Measurements from ENCODE around the gene PARVA. TPM values are rescaled to one million over a fixed set of nuclear protein-coding genes. Genes with fewer than 3 reads are reported as not detected.
"Not testable (repeated sequence)": the region's sequence is repeated elsewhere in the genome, so short reads cannot be mapped to it uniquely, and the experiment has no call there.

PARVA gene
- total RNA-seq, 4 donors from 2014 or later = 52.9 to 188 (median 66.5) TPM

DNA sequence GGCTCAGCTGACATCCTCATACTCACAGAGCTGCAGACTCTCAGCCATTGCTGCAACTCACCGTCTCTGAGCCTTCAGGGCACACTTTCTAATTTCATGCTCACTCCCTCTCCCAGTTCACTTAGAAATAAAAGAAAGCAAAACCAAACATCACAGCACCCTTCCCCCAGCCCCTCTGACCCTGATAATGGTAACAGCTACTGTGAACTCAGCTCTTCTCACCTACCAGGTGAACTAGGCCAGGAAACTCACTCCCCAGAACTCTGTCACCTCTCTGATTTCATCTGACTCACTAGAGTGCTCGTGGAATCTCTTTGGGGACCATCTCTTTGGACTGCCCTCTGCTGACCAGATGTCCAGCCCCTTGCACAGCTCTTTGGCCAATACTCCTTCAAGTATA lies 14.5 kb upstream of the PARVA start:
- intact Hi-C loops (cut with DNase I; ENCODE audit: low total_unique reads) = no loop called here
- H3K27me3 ChIP-seq = no peaks in the 10 kb centered on the region
- no peaks in the 10 kb centered on the region for H3K9me3 ChIP-seq
- DNase-seq = no peak
- H3K27ac ChIP-seq = no peak overlapping the region
- no peaks in the 10 kb centered on the region for H3K36me3 ChIP-seq
- TF ChIP-seq POLR2A (IDR thresholded peaks at IDR 0.05) = no peak
- TF ChIP-seq, protein P1, sequence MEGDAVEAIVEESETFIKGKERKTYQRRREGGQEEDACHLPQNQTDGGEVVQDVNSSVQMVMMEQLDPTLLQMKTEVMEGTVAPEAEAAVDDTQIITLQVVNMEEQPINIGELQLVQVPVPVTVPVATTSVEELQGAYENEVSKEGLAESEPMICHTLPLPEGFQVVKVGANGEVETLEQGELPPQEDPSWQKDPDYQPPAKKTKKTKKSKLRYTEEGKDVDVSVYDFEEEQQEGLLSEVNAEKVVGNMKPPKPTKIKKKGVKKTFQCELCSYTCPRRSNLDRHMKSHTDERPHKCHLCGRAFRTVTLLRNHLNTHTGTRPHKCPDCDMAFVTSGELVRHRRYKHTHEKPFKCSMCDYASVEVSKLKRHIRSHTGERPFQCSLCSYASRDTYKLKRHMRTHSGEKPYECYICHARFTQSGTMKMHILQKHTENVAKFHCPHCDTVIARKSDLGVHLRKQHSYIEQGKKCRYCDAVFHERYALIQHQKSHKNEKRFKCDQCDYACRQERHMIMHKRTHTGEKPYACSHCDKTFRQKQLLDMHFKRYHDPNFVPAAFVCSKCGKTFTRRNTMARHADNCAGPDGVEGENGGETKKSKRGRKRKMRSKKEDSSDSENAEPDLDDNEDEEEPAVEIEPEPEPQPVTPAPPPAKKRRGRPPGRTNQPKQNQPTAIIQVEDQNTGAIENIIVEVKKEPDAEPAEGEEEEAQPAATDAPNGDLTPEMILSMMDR (IDR thresholded peaks at IDR 0.05) = no peak
- no peak overlapping the region for H3K4me3 ChIP-seq
- H3K4me1 ChIP-seq = no peaks in the 10 kb centered on the region

DNA sequence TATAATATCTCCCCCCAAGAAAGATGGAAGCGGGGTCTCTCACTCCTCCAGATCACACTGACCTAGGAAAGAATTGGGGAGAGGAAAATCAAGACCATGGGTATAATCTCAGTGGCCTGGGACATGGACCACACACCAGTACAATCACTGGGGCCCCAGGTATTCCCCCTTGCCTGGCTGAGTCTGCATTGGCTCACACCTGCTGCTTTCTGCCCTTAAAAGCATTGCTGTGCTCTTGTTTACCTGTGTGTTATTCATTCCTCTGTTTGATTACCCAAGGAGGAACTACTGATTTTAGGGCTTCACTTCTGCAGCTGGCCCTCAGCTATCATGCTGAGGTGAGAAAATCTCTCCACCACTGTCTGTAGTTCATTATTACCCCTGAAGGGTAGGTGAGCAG lies 14.0 kb upstream of the PARVA start:
- DNase-seq = no peak
- no peaks in the 10 kb centered on the region for H3K4me1 ChIP-seq
- intact Hi-C loops (cut with DNase I; ENCODE audit: low total_unique reads) = no loop called here
- H3K27ac ChIP-seq = no peak overlapping the region
- H3K27me3 ChIP-seq = no peaks in the 10 kb centered on the region
- H3K4me3 ChIP-seq = no peak overlapping the region
- H3K9me3 ChIP-seq = no peaks in the 10 kb centered on the region
- TF ChIP-seq POLR2A (IDR thresholded peaks at IDR 0.05) = no peak
- TF ChIP-seq, protein P1 (IDR thresholded peaks at IDR 0.05) = no peak
- H3K36me3 ChIP-seq = no peaks in the 10 kb centered on the region

DNA sequence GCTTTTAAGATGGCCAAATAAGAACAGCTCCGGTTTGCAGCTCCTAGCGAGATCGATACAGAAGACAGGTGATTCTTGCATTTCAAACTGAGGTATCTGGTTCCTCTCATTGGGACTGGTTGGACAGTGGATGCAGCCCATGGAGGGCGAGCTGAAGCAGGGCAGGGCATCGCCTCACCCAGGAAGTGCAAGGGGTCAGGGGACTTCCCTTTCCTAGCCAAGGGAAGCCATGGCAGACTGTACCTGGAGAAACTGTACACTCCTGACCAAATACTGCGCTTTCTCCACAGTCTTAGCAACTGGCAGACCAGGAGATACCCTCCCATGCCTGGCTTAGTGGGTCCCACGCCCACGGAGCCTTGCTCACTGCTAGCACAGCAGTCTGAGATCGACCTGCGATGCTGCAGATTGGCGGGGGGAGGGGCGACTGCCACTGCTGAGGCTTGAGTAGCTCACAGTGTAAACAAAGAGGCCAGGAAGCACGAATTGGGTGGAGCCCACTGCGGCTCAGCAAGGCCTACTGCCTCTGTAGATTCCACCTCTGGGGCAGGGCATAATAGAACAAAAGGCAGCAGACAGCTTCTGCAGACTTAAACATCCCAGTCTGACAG lies 11.3 kb upstream of the PARVA start:
- intact Hi-C loops (cut with DNase I; ENCODE audit: low total_unique reads); H3K4me1 ChIP-seq: not testable (repeated sequence)

DNA sequence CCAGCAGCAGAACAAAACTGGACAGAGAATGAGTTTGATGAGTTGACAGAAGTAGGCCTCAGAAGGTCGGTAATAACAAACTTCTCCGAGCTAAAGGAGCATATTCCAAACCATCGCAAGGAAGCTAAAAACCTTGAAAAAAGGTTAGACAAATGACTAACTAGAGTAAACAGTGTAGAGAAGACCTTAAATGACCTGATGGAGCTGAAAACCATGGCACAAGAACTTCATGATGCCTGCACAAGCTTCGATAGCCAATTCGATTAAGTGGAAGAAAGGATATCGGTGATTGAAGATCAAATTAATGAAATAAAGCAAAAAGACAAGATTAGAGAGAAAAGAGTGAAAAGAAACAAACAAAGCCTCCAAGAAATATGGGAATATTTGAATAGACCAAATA lies 10.3 kb upstream of the PARVA start:
- H3K27ac ChIP-seq; H3K9me3 ChIP-seq; H3K4me1 ChIP-seq; intact Hi-C loops (cut with DNase I; ENCODE audit: low total_unique reads); DNase-seq; H3K27me3 ChIP-seq; H3K36me3 ChIP-seq; H3K4me3 ChIP-seq: not testable (repeated sequence)

More for the DNA sequence above, 11.3 kb upstream of the PARVA start:
- not testable (repeated sequence) for H3K27ac ChIP-seq, H3K36me3 ChIP-seq, H3K27me3 ChIP-seq, H3K9me3 ChIP-seq, H3K4me3 ChIP-seq, DNase-seq

DNA sequence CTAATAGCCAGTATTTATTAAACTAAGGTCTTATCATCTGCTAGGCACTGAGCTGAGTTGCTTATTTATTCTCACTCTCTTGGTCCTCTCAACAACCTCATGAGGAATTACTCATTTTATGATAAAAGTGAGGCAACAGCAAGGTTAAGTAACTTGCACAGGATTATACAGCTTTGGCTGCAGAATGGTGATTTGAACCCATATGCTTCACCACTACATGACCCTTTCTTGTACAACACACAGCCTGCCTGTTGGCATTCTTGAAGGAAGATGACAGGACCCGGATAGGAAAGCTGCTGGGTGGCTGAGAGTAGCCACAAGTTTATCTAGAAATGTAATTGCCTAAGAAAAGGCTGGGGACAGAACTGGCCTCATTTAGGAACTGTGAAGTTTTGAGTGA lies 5.3 kb upstream of the PARVA start:
- Histone ChIP-seq H3K27me3 (no peaks in the 10 kb centered on the region), H3K4me3 (no peak overlapping the region), H3K9me3 (no peaks in the 10 kb centered on the region), H3K4me1 (no peaks in the 10 kb centered on the region), H3K27ac (no peak overlapping the region), H3K36me3 (no peaks in the 10 kb centered on the region)
- TF ChIP-seq POLR2A (IDR thresholded peaks at IDR 0.05) = no peak
- TF ChIP-seq, protein P1 (IDR thresholded peaks at IDR 0.05) = no peak
- DNase-seq = no peak
- intact Hi-C loops (cut with DNase I; ENCODE audit: low total_unique reads) = no loop called here

DNA sequence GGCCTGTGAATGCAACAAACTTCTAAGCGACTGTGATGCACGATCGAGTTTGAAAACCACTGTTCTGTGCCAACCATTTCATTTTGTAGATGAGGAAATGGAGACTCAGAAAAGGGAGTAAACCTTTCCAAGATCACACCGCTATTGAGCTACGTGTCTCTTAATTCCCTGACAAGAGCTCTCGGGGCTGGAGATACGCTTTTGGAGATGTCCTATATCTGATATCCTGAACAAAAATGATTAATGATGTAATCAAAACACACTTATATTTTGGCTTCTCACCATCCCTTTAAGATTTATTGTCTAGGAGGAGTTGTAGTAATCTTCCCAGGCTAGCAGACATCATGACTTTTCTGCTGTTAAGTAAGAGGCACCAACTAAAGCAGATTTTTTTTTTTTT lies 1.7 kb upstream of the PARVA start:
- peak in 1 of 2 donors; percentile 51 for DNase-seq
- intact Hi-C loops (cut with DNase I; ENCODE audit: low total_unique reads) = no loop called here
- Histone ChIP-seq H3K27me3 (no peaks in the 10 kb centered on the region), H3K36me3 (no peaks in the 10 kb centered on the region), H3K9me3 (no peaks in the 10 kb centered on the region), H3K27ac (peak overlapping the region; percentile 99 to 100), H3K4me1 (peaks cover 0 to 12% of the 10 kb centered on the region in 2 donors), H3K4me3 (no peak overlapping the region)
- TF ChIP-seq, protein P1 (IDR thresholded peaks at IDR 0.05) = no peak
- TF ChIP-seq POLR2A (IDR thresholded peaks at IDR 0.05) = no peak
